Bronchial epithelial cell (primary cell): ENCODE measurements around the gene FAM13A. TPM values are rescaled to one million over a fixed set of nuclear protein-coding genes. Genes with fewer than 3 reads are reported as not detected.

Experiments used
- DNase-seq: peaks from one replicate; pipeline ENCODE4 v3.0.0-alpha.2; 2010; ENCODE audit warnings: low read depth
- FAIRE-seq: peaks from 2 replicates; lab custom pipeline; 2011; peaks lifted over from hg19 to GRCh38; lab: Jason Lieb, UNC
- H3K27me3 ChIP-seq: 2 replicates; pipeline ENCODE4 v1.5.1; 2011; ENCODE audit warnings: low read length; ENCODE audit not compliant: control insufficient read depth, insufficient read depth
- H3K36me3 ChIP-seq: 2 replicates; pipeline ENCODE4 v1.5.1; 2011; ENCODE audit warnings: low read length; ENCODE audit not compliant: control insufficient read depth, insufficient read depth
- H3K4me3 ChIP-seq: 2 replicates; pipeline ENCODE4 v1.5.1; 2011; ENCODE audit warnings: mild to moderate bottlenecking, low read depth, low read length, control low read depth
- CTCF ChIP-seq: IDR thresholded peaks from 2 replicates; pipeline ENCODE4 v1.5.1; 2011; ENCODE audit warnings: mild to moderate bottlenecking, moderate library complexity, low read length, control low read depth, inconsistent platforms; ENCODE audit not compliant: insufficient read depth, severe bottlenecking
- total RNA-seq: library from RNA; depleted of rRNA; stranded (reverse); fragments of >200 nt; gene quantifications from 2 replicates; pipeline ENCODE4 v1.2.1, GENCODE V29; 2014

Gene FAM13A
- total RNA-seq, 1 donor from 2014 or later, result 5.8 TPM

GRCh38 chr4:89054627-89055026, 2.4 kb downstream of the FAM13A start:
- Histone ChIP-seq H3K4me3 (no peak overlapping the region), H3K36me3 (no peaks in the 10 kb centered on the region), H3K27me3 (no peaks in the 10 kb centered on the region)
- FAIRE-seq, result no peak
- no peak for DNase-seq
- TF ChIP-seq CTCF, result no peak

- H3K27me3 ChIP-seq, result no peaks in the 10 kb centered on the region
- no peak for FAIRE-seq
- DNase-seq, result no peak
These were observed 7.1 kb downstream of the FAM13A start for GRCh38 chr4:89049853-89050252.

GRCh38 chr4:89048906-89049601, 7.9 kb downstream of the FAM13A start:
- DNase-seq (no peak), FAIRE-seq (no peak)
- no peaks in the 10 kb centered on the region for H3K36me3 ChIP-seq
- H3K27me3 ChIP-seq, result no peaks in the 10 kb centered on the region
- TF ChIP-seq CTCF, result no peak
- no peak overlapping the region for H3K4me3 ChIP-seq

More at GRCh38 chr4:89049853-89050252, 7.1 kb downstream of the FAM13A start:
- TF ChIP-seq CTCF, result no peak
- no peak overlapping the region for H3K4me3 ChIP-seq
- no peaks in the 10 kb centered on the region for H3K36me3 ChIP-seq

GRCh38 chr4:89044147-89044900, 12.7 kb downstream of the FAM13A start:
- TF ChIP-seq CTCF, result no peak
- Histone ChIP-seq H3K27me3 (no peaks in the 10 kb centered on the region), H3K4me3 (no peak overlapping the region), H3K36me3 (no peaks in the 10 kb centered on the region)
- no peak for DNase-seq
- no peak for FAIRE-seq

GRCh38 chr4:89042055-89042454, 14.9 kb downstream of the FAM13A start:
- H3K27me3 ChIP-seq, result no peaks in the 10 kb centered on the region
- H3K4me3 ChIP-seq, result no peak overlapping the region
- FAIRE-seq, result no peak
- DNase-seq, result no peak
- TF ChIP-seq CTCF, result no peak
- no peaks in the 10 kb centered on the region for H3K36me3 ChIP-seq
